ENCODE results near the gene PIGW.

DNA sequence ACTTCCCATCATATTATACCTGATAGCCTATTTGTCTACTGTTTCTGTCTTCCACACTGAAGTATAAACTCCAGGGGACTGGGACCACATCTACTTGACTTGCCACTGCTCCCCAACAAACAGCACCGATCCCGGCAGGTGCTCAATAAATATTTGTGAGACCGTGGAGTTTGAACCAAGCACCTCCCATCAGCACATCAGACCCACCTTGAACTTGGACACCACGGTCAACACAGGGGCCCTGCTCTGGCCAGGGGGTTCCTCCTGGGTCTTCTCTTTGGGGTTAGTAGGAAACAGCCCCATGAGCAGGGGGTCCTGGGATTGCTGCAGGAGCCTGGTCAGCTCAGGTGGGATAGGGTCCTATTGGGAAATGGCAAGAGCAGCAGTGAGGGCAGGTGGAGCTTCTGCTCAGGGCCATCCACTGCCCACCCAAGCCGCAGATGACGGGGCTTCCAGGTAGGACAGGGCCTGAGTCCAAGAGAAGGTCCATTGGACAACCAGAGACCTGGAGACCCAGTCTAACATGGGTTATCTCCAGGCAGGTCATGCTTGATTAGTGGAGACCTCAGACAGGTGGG, 28.4 kb upstream of the PIGW start:
- TF ChIP-seq HDAC6 (IDR thresholded peaks at IDR 0.05; ENCODE audit: low read depth, low read length) (no peak), EGR1 (IDR thresholded peaks at IDR 0.05; ENCODE audit: borderline replicate concordance, low read depth, low read length) (no peak), TAF1 (IDR thresholded peaks at IDR 0.05; ENCODE audit: low read depth, low read length) (no peak), MAFK (IDR thresholded peaks at IDR 0.05; ENCODE audit: low read depth, low read length) (no peak), SRF (IDR thresholded peaks at IDR 0.05; ENCODE audit: low read depth, low read length) (no peak), KDM4A (IDR thresholded peaks at IDR 0.05; ENCODE audit: low read depth, low read length, severe bottlenecking) (no peak), EP300 (IDR thresholded peaks at IDR 0.05; ENCODE audit: borderline replicate concordance in 1 of 2, low read depth in 2 of 2, low read length in 2 of 2) (no peak), POLR2A (IDR thresholded peaks at IDR 0.05; ENCODE audit: control extremely low read depth in 1 of 2, low read depth in 2 of 2, low read length in 2 of 2) (no peak), POLR2AphosphoS5 (IDR thresholded peaks at IDR 0.05; ENCODE audit: low read depth, low read length) (no peak), SUZ12 (IDR thresholded peaks at IDR 0.05; ENCODE audit: low read length) (no peak)
- TF ChIP-seq, protein P1, sequence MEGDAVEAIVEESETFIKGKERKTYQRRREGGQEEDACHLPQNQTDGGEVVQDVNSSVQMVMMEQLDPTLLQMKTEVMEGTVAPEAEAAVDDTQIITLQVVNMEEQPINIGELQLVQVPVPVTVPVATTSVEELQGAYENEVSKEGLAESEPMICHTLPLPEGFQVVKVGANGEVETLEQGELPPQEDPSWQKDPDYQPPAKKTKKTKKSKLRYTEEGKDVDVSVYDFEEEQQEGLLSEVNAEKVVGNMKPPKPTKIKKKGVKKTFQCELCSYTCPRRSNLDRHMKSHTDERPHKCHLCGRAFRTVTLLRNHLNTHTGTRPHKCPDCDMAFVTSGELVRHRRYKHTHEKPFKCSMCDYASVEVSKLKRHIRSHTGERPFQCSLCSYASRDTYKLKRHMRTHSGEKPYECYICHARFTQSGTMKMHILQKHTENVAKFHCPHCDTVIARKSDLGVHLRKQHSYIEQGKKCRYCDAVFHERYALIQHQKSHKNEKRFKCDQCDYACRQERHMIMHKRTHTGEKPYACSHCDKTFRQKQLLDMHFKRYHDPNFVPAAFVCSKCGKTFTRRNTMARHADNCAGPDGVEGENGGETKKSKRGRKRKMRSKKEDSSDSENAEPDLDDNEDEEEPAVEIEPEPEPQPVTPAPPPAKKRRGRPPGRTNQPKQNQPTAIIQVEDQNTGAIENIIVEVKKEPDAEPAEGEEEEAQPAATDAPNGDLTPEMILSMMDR (IDR thresholded peaks at IDR 0.05; ENCODE audit: control extremely low read depth in 1 of 3, insufficient read depth in 1 of 3, low read depth in 1 of 3, low read length in 3 of 3): no peak

All from H1 (cell line).